ENCODE data around the gene OSER1.
A peak's percentile ranks its signal among the peaks of the same experiment; 100 is the strongest.

The OSER1 gene

GRCh38 chr20:44211177-44212039, 837 bp upstream of the OSER1 start (continued):
- no peak for TF ChIP-seq ZNF280C (tag by site-specific recombination; IDR thresholded peaks at IDR 0.05)
- no peak for TF ChIP-seq PRDM4 (tag by site-specific recombination; IDR thresholded peaks at IDR 0.05)
- TF ChIP-seq GFI1B (tag by site-specific recombination; IDR thresholded peaks at IDR 0.05) = no peak
- no peak for TF ChIP-seq KLF8 (tag by site-specific recombination; IDR thresholded peaks at IDR 0.05)
- no peak for TF ChIP-seq ATF2 (tag by site-specific recombination; IDR thresholded peaks at IDR 0.05; ENCODE audit: low read depth)
- no peak for TF ChIP-seq ZNF777 (tag by site-specific recombination; IDR thresholded peaks at IDR 0.05; ENCODE audit: borderline replicate concordance)

- TF ChIP-seq ZNF335 (tag by site-specific recombination; conservative IDR thresholded peaks at IDR 0.05) (peak; percentile 94), ZNF366 (tag by site-specific recombination; conservative IDR thresholded peaks at IDR 0.05) (peak; percentile 79), ZIC2 (tag by site-specific recombination; IDR thresholded peaks at IDR 0.05) (peak; percentile 87), IKZF3 (tag by site-specific recombination; IDR thresholded peaks at IDR 0.05) (peak; percentile 11; the same call in 1 of the 2 replicates), REST (tag by site-specific recombination; IDR thresholded peaks at IDR 0.05) (peak; percentile 99), KLF7 (tag by site-specific recombination; IDR thresholded peaks at IDR 0.05; ENCODE audit: borderline replicate concordance) (peak; percentile 26; the same call in 1 of the 2 replicates), ELK4 (IDR thresholded peaks at IDR 0.05; ENCODE audit: borderline replicate concordance, low read depth, low read length) (no peak), ZNF404 (tag by site-specific recombination; IDR thresholded peaks at IDR 0.05) (no peak)
- Histone ChIP-seq H3K4me3 (ENCODE audit: low read depth, low read length) (peak overlapping the region; percentile 70), H3K27ac (ENCODE audit: extremely low read depth, low read depth, low read length) (peak overlapping the region; percentile 79), H3K4me1 (ENCODE audit: control insufficient read depth, insufficient read depth, low read length) (peaks cover 22% of the 10 kb centered on the region), H3K36me3 (ENCODE audit: control insufficient read depth in 2 of 2, insufficient read depth in 1 of 2, low read length in 2 of 2) (peaks cover 15 to 16% of the 10 kb centered on the region in 2 experiments), H3K9me3 (ENCODE audit: control insufficient read depth, insufficient read depth, low read depth, low read length) (no peaks in the 10 kb centered on the region)
- ChIA-PET POLR2A (interaction anchor here (0.5 to 1.3 kb wide), 4 partner anchors 43 to 101 kb away, joined by 3 to 4 read pairs (median 3); partner anchors contain the start of gene FITM2), CTCF (interaction anchor here (0.7 to 2.9 kb wide), 4 partner anchors 19 to 103 kb away, joined by 3 to 11 read pairs (median 6); no protein-coding TSS in a partner anchor)
Observed at GRCh38 chr20:44209686-44210405, 725 bp downstream of the OSER1 start.

All from HEK293 (cell line).